CD14-positive monocyte (primary cell): Measurements from ENCODE around the gene OR4D6. TPM values are rescaled to one million over a fixed set of nuclear protein-coding genes. Genes with fewer than 3 reads are reported as not detected.

Experiments
- DNase-seq, 3 donors: peaks; one replicate each; pipeline ENCODE4 v3.0.0-alpha.2; 2011 to 2022
- H2AFZ ChIP-seq: 2 replicates; pipeline ENCODE4 v1.6.0; 2012; ENCODE audit warnings: mild to moderate bottlenecking, low read depth, low read length, inconsistent platforms; ENCODE audit not compliant: insufficient read depth, poor library complexity, severe bottlenecking
- H3K27ac ChIP-seq, 2 donors: 1 replicate in 1 of 2; 2 replicates in 1 of 2; pipeline ENCODE4 v1.5.1; 2012 to 2013; ENCODE audit warnings: low read length in 2 of 2, control low read depth in 1 of 2, inconsistent platforms in 1 of 2, low read depth in 1 of 2, mild to moderate bottlenecking in 1 of 2
- H3K27me3 ChIP-seq, 2 donors: one replicate each; pipeline versions ENCODE4 v1.6.0 to v1.6.1; 2011 to 2013; ENCODE audit warnings: low read length in 2 of 2; ENCODE audit not compliant: control insufficient read depth in 2 of 2, insufficient read depth in 2 of 2
- H3K36me3 ChIP-seq, 2 donors: replicated peaks in 1 of 2; 1 replicate in 1 of 2; 2 replicates in 1 of 2; pipeline versions ENCODE4 v1.5.1 to v1.6.1; 2012 to 2013; ENCODE audit warnings: low read length in 2 of 2, control low read depth in 1 of 2, inconsistent platforms in 1 of 2, mild to moderate bottlenecking in 1 of 2; ENCODE audit not compliant: insufficient read depth in 2 of 2, control insufficient read depth in 1 of 2
- H3K4me1 ChIP-seq, 2 donors: 1 replicate in 1 of 2; 2 replicates in 1 of 2; pipeline versions ENCODE4 v1.5.1 to v1.6.1; 2012 to 2013; ENCODE audit warnings: low read length in 2 of 2, control low read depth in 1 of 2, inconsistent platforms in 1 of 2, mild to moderate bottlenecking in 1 of 2, moderate library complexity in 1 of 2; ENCODE audit not compliant: insufficient read depth in 2 of 2, control insufficient read depth in 1 of 2
- H3K4me2 ChIP-seq: replicated peaks from 2 replicates; pipeline ENCODE3; 2012; ENCODE audit warnings: low read length, moderate library complexity, mild to moderate bottlenecking; ENCODE audit not compliant: poor library complexity, severe bottlenecking; ENCODE audit errors: extremely low read depth
- H3K4me3 ChIP-seq, 3 experiments: fragments of 200-600 bp in 1 of 3; sonication (generic) in 1 of 3; replicated peaks in 1 of 3; 1 replicate in 2 of 3; 2 replicates in 1 of 3; pipeline ENCODE4 v1.5.1; 2011 to 2013; ENCODE audit warnings: low read length in 3 of 3, mild to moderate bottlenecking in 3 of 3, control low read depth in 2 of 3, low read depth in 2 of 3, inconsistent platforms in 1 of 3, moderate library complexity in 1 of 3
- H3K79me2 ChIP-seq: 2 replicates; pipeline ENCODE4 v1.6.0; 2012; ENCODE audit warnings: mild to moderate bottlenecking, control low read depth, inconsistent platforms, low read length, moderate library complexity; ENCODE audit not compliant: insufficient read depth
- H3K9ac ChIP-seq: 2 replicates; pipeline ENCODE4 v1.6.0; 2017; ENCODE audit warnings: low read length, mild to moderate bottlenecking; ENCODE audit not compliant: insufficient read depth, poor library complexity, severe bottlenecking
- H3K9me3 ChIP-seq, 2 donors: replicated peaks in 1 of 2; 1 replicate in 1 of 2; 2 replicates in 1 of 2; pipeline versions ENCODE4 v1.5.1 to v1.6.1; 2012 to 2013; ENCODE audit warnings: low read length in 2 of 2, control low read depth in 1 of 2; ENCODE audit not compliant: control insufficient read depth in 1 of 2, insufficient read depth in 1 of 2
- H4K20me1 ChIP-seq: 2 replicates; pipeline ENCODE4 v1.6.0; 2012; ENCODE audit warnings: mild to moderate bottlenecking, low read length, control low read depth, moderate library complexity; ENCODE audit not compliant: insufficient read depth
- H3K27ac Mint-ChIP-seq, 7 donors: one replicate each; pipeline ENCODE4 v1.8.0; 2020; ENCODE audit warnings: mild to moderate bottlenecking in 7 of 7, mixed read lengths in 7 of 7, moderate library complexity in 6 of 7, inconsistent platforms in 2 of 7
- H3K27me3 Mint-ChIP-seq, 3 donors: one replicate each; pipeline ENCODE4 v1.8.0; 2021 to 2022; ENCODE audit warnings: low read depth in 3 of 3, mild to moderate bottlenecking in 3 of 3, mixed read lengths in 3 of 3, moderate library complexity in 3 of 3, inconsistent platforms in 1 of 3
- H3K36me3 Mint-ChIP-seq, 2 donors: one replicate each; pipeline ENCODE4 v1.8.0; 2020; ENCODE audit warnings: mixed read lengths in 2 of 2, inconsistent platforms in 1 of 2, mild to moderate bottlenecking in 1 of 2
- H3K4me1 Mint-ChIP-seq: one replicate; pipeline ENCODE4 v1.8.0; 2020; ENCODE audit warnings: mild to moderate bottlenecking, mixed read lengths
- H3K4me3 Mint-ChIP-seq, 2 donors: one replicate each; pipeline ENCODE4 v1.8.0; 2020; ENCODE audit warnings: mild to moderate bottlenecking in 2 of 2, mixed read lengths in 2 of 2, moderate library complexity in 1 of 2
- H3K9me3 Mint-ChIP-seq, 7 donors: one replicate each; pipeline ENCODE4 v1.8.0; 2020 to 2022; ENCODE audit warnings: mixed read lengths in 7 of 7, mild to moderate bottlenecking in 6 of 7, moderate library complexity in 6 of 7, inconsistent platforms in 2 of 7
- WGBS: methylation state at CpG from one replicate; pipeline ENCODE4 v1.1.5; 2013; ENCODE audit warnings: missing lambda C conversion rate; ENCODE audit not compliant: insufficient coverage; 5-methylcytosine and 5-hydroxymethylcytosine counted together
- intact Hi-C, 2 donors: fragments of 100-400 bp; cut with micrococcal nuclease; formaldehyde crosslinking; loops; one replicate each; pipeline versions ENCODE4 v1.15.0 to v1.15.1; 2023
- polyA plus RNA-seq, 3 donors: library from polyadenylated mRNA; depleted of rRNA in 1 of 3; unstranded in 2 of 3; stranded (reverse) in 1 of 3; fragments of 300-500 nt in 2 of 3; fragments of >200 nt in 1 of 3; fragmentation: Illumina TruSeq in 2 of 3; gene quantifications; 1 replicate in 2 of 3; 2 replicates in 1 of 3; pipeline ENCODE4 v1.2.3, GENCODE V29; 2012 to 2021
- TF ChIP-seq, protein P1 (sequence below): fragments of 200-600 bp; IDR thresholded peaks from one replicate; pipeline ENCODE4 v1.8.0; 2022; ENCODE audit warnings: antibody characterized with exemption, mild to moderate bottlenecking

The OR4D6 gene
- polyA plus RNA-seq, 3 donors, result not detected

DNA sequence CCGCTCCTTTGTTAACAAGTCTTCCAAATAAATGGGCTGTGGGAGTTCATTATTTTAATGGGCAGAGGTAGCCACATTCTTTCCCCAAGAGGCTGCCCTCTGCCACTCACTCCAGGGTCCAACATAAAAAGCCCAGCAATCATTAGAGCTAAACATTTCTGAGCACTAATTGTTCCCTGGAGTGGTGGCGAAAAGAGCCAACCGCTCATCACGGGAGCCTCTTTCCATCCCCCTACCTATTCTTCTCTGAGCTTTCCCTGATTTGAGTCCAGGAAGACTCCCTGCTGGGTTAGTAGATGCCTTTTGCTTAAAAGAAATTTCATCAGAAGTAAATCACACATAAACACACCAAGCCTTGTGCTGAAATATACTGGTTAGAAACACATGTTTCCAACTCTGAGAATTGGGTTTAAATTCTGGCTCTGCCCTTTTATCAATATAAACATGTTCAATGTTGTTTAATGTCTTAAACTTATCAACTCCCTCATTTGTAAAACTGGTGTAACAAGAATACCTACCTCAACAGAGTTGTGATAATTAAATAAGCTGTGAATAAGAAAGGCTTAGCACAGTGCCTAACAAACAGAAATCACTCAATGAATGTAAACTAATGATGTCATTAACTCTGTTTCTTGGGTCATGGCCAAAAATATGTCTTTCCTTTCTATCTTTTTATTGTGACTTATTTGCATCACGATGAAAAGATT is 30.2 kb upstream of the OR4D6 start, which contains the start of gene OR5A2:
Gene OR5A2 (minus strand): TSS at position 53 of the 707 bp plus-strand sequence. CDS start 3,460 bp downstream, outside the sequence.
- no peak within 1 kb of the TSS for H2AFZ ChIP-seq
- TF ChIP-seq, protein P1, sequence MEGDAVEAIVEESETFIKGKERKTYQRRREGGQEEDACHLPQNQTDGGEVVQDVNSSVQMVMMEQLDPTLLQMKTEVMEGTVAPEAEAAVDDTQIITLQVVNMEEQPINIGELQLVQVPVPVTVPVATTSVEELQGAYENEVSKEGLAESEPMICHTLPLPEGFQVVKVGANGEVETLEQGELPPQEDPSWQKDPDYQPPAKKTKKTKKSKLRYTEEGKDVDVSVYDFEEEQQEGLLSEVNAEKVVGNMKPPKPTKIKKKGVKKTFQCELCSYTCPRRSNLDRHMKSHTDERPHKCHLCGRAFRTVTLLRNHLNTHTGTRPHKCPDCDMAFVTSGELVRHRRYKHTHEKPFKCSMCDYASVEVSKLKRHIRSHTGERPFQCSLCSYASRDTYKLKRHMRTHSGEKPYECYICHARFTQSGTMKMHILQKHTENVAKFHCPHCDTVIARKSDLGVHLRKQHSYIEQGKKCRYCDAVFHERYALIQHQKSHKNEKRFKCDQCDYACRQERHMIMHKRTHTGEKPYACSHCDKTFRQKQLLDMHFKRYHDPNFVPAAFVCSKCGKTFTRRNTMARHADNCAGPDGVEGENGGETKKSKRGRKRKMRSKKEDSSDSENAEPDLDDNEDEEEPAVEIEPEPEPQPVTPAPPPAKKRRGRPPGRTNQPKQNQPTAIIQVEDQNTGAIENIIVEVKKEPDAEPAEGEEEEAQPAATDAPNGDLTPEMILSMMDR, result no peak
- no peak within 1 kb of the TSS for H3K9ac ChIP-seq
- no peaks in the 10 kb centered on the region for H3K79me2 ChIP-seq
- Mint-ChIP-seq H3K36me3 (no peaks in the 10 kb centered on the region), H3K4me1 (peaks cover 2% of the 10 kb centered on the region), H3K4me3 (no peak within 1 kb of the TSS), H3K9me3 (no peaks in the 10 kb centered on the region), H3K27ac (no peak within 1 kb of the TSS), H3K27me3 (peaks cover 0 to 2% (median 0%) of the 10 kb centered on the region in 3 donors)
- H3K4me1 ChIP-seq, result no peaks in the 10 kb centered on the region
- H3K9me3 ChIP-seq, result no peaks in the 10 kb centered on the region
- no CpG with 5 or more reads among the region's 5 CpGs for WGBS
- H3K27ac ChIP-seq, result no peak within 1 kb of the TSS
- H3K4me2 ChIP-seq, result no peak within 1 kb of the TSS
- intact Hi-C loops, result loop anchor here in 1 of 2 donors (10.0 kb wide), 1 partner anchor 142 kb away; no protein-coding TSS in a partner anchor
- no peak within 1 kb of the TSS for H3K4me3 ChIP-seq
- no peak for DNase-seq
- no peaks in the 10 kb centered on the region for H3K27me3 ChIP-seq
- no peaks in the 10 kb centered on the region for H3K36me3 ChIP-seq
- no peaks in the 10 kb centered on the region for H4K20me1 ChIP-seq

DNA sequence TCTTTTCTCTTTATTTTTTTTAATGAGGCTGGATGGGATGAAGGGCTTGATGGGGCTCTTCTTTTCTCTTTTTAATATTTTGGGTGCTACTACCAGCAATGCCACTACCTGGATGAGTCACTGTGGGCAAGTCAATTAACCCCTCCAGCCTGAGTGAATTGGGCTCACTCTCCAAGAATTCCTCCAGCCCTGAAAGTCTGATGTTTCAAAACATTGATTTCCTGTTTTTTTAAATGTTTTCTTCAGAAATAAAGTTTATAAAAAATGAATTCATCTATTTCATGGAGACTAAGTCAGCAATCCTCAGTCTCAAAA is 29.7 kb upstream of the OR4D6 start:
- Mint-ChIP-seq H3K27me3 (peaks cover 0 to 3% (median 1%) of the 10 kb centered on the region in 3 donors), H3K27ac (no peak overlapping the region), H3K36me3 (no peaks in the 10 kb centered on the region), H3K9me3 (no peaks in the 10 kb centered on the region), H3K4me3 (no peak overlapping the region), H3K4me1 (peaks cover 2% of the 10 kb centered on the region)
- Histone ChIP-seq H3K79me2 (no peaks in the 10 kb centered on the region), H2AFZ (no peak overlapping the region), H4K20me1 (no peaks in the 10 kb centered on the region), H3K27ac (no peak overlapping the region), H3K4me2 (no peak overlapping the region), H3K4me1 (no peaks in the 10 kb centered on the region), H3K4me3 (no peak overlapping the region), H3K9ac (no peak overlapping the region), H3K9me3 (no peaks in the 10 kb centered on the region), H3K36me3 (no peaks in the 10 kb centered on the region), H3K27me3 (no peaks in the 10 kb centered on the region)
- intact Hi-C loops, result loop anchor here in 1 of 2 donors (10.0 kb wide), 1 partner anchor 142 kb away; no protein-coding TSS in a partner anchor
- DNase-seq, result no peak
- TF ChIP-seq, protein P1, result no peak
